Activated CD4-positive, alpha-beta T cell treated with anti-CD3 and anti-CD28 coated beads for 24 hours (primary cell): ENCODE results near the gene MOV10L1.
"Not testable (repeated sequence)": the region's sequence is repeated elsewhere in the genome, so short reads cannot be mapped to it uniquely, and the experiment has no call there.

ENCODE experiments used
- DNase-seq, 2 donors: peaks; one replicate each; pipeline ENCODE4 v3.0.0-alpha.2; 2020; ENCODE audit warnings: low read depth in 2 of 2

MOV10L1 gene

GRCh38 chr22:50078246-50078645 lies 11.6 kb upstream of the MOV10L1 start:
- no peak for DNase-seq

- no peak for DNase-seq
Measured at GRCh38 chr22:50078761-50079160, 11.0 kb upstream of the MOV10L1 start.

DNA sequence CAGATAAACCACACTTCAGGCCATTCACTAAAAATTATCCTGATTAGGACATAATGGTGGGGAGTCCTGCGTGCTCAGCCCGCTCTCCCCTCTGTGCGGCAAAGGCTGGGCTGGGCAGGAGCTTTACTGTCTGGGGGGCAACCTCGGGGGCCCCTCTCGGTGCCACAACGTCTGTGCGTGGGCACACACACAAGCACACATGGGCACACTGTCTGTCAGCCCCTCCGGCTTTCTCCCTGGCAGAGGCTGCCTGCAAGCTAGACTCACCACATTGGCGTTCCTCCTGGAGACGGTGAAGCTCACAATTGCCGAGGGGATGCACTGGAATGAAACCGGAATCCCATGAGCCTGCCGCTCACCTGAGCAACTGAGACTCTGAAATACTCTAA lies 9.7 kb upstream of the MOV10L1 start:
- no peak for DNase-seq

- DNase-seq = no peak
Measured at GRCh38 chr22:50081426-50082196, 8.2 kb upstream of the MOV10L1 start.

- DNase-seq = no peak
Measured at GRCh38 chr22:50082197-50082715, 7.5 kb upstream of the MOV10L1 start.

DNA sequence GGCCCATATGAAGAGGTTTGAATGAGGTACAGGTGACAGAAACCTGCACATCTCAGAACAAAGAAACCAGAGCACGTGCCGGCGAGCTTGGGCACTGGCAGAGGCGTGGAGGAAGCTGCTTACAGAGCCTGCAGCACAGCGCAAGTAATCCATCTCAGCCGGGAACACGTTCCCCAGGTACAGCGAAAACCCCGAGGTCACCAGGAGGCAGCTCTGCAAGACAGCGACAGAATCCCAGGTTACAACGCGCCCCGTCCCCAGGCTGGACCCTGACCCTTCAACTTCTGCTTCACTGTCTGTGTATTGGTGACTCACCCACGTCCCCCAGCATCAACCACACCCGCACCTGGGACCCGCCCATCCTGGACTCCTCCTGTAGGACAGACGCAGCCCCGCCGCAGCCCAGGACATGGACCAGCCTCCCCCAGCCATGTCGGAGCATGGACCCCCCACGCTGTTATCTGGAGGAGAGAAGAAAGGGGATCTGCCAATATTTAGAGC lies 6.8 kb upstream of the MOV10L1 start:
- no peak for DNase-seq

- no peak for DNase-seq
Measured at GRCh38 chr22:50083462-50084079, 6.2 kb upstream of the MOV10L1 start.

DNA sequence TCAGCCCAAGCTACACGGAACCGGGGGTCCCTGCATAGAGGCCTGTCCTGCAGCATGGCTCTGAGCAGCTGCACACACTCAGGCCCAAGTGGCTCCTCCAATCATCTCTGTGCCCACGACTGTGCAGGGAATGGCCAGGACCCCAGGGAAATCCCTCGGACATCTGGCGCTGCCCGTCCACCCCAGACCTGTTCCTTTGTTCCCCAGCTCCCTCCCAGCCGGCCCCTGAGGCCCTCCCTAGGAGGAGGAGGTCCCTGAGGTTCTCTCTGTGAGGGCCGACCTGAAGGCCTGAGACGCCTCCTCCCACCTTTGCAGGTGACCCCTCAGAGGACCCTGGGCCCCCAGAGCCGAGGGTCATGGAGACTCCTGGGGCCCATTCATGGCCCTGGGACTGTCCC lies 5.7 kb upstream of the MOV10L1 start:
- DNase-seq = no peak

GRCh38 chr22:50084614-50085021 lies 5.2 kb upstream of the MOV10L1 start:
- no peak for DNase-seq

DNA sequence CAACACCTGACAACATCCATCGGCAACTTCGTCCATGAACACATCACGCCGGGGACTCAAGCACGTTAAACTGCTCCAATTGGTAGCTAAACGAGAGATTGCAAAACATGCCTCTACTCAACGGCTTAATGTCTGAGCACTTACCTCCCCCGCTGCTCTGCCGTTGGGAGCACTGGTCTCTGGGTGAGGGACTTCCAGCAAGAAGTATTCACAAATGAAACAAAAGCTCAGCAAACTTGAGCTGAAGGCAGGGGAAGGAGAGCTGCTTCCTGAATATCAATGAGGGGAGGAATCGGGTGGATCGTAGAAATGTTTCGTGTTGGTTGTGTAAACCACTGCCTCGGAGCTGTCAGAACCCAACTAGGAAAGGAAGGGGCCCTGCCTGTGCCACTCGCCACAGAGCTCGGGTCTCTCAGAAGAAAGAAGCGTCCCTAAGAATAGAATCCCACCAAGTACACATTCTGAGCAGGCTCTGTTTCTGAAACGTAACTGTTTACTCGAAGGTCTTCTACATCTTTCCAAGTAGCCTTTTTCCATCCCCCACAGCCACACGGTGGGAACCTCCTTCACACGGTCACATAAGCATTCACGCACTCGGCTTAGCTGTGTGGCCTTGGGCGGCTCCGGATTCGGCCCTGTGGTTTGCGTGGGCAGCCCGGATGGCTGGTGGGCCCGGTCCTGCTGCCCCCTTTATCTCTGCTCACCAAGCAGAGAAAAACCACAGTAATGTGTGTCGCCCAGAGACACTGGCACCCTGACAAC lies 4.4 kb upstream of the MOV10L1 start, which contains the start of gene MLC1:
TSS of gene MLC1 (minus strand) at position 216 of the 762 bp plus-strand sequence. CDS start 524 bp downstream, outside the sequence.
- no peak for DNase-seq

GRCh38 chr22:50086526-50086925 lies 3.3 kb upstream of the MOV10L1 start:
- no peak for DNase-seq

- not testable (repeated sequence) for DNase-seq
Measured at GRCh38 chr22:50086975-50087374, 2.8 kb upstream of the MOV10L1 start.

GRCh38 chr22:50087646-50088045 lies 2.2 kb upstream of the MOV10L1 start:
- no peak for DNase-seq

DNA sequence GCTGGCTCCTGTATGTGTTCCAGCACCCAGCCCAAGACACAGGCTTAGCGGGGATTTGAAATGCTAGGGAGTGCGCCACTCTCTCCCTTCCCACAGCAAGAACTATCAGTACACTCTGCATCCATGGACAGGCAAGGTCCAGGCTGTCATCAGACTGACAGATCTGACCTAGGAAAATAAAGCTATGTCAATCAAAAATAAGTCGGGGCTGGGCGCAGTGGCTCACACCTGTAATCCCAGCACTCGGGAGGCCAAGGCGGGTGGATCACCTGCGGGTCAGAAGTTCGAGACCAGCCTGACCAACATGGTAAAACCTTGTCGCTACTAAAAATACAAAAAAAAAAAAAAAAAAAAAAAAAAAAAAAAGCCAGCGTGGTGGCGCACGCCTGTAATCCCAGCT lies 1.7 kb upstream of the MOV10L1 start:
- no peak for DNase-seq

DNA sequence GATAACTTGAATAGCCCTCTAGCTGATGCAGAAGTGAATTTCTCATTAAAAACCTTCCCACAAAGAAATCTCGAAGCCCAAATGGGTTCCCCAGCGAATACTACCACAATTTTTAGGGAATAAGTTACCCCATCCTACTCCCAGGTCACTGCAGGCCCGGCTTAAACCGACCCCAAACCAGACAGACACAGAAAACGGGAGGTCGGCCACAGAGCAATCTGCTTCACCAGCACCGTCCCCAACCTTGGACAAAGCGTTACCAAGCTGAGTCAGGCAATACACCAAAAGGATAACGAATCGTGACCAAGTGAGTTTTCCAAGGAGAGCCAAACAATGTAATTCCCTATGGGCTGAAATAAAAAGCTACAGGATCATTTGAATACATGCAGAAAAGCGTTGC lies 575 bp upstream of the MOV10L1 start:
- DNase-seq = no peak

GRCh38 chr22:50090412-50090714 lies 557 bp downstream of the MOV10L1 start:
- no peak for DNase-seq

GRCh38 chr22:50091092-50091768 lies 1.4 kb downstream of the MOV10L1 start:
- DNase-seq = no peak

DNA sequence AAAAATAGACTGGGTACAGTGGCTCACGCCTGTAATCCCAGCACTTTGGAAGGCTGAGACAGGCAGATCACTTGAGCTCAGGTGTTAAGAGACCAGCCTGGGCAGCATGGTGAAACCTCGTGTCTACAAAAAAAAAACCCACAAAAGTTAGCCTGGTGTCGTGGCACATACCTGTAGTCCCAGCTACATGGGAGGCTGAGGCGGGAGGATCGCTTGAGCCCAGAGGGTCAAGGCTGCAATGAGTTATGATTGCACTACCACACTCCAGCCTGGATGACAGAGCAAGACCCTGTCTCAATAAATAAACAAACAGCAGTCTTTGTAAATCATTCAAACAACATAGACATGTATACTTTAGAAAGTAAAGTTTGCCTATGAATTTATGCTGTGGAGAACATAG lies 2.5 kb downstream of the MOV10L1 start:
- no peak for DNase-seq

DNA sequence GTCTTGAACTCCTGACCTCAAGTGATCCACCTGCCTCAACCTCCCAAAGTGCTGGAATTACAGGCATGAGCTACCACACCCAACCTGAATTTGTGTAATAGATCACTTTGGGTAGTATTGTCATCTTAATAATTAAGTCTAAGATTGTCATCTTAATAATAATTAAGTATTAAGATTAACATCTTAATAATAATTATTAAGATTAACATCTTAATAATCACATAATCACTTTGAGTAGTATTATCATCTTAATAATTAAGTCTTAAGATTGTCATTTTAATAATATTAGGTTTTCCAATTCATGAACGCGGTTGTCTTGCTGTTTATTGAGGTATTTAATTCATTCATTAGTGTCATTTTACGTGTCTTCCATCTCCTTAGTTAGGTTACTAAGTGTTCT lies 8.2 kb downstream of the MOV10L1 start:
- no peak for DNase-seq

DNA sequence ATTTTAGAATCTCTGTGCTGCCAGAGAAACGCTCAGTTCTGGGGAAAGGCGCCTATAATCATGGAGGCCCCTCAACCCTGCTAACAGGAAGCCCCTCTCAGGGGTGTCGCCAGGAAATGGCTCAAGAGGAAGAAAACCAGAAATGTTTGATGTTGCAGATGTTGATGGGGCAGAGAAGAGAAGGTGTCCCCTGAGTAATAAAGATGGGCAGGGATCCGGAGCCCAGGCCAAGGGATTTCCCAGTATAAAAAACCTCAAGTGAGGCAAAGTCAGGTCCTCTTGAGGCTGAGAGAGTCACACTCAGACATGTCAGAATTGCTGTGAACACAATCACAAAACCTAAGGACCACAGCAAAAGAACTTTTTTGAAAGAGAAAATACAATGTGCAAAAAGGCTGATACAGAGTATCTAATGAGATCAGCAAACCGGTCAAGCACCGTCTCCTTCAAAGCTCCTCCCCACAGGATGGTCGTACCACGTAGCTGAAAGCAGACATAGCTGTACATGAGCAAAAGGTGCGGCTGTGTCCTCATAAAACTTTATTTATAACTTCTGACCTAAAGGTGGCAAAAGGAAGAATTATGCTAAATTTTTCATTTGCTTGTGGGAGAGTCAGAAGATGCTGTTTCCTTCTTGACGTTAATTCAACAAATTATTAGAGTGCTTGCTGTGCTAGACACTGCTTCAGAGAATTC lies 12.2 kb downstream of the MOV10L1 start:
- no peak for DNase-seq

DNA sequence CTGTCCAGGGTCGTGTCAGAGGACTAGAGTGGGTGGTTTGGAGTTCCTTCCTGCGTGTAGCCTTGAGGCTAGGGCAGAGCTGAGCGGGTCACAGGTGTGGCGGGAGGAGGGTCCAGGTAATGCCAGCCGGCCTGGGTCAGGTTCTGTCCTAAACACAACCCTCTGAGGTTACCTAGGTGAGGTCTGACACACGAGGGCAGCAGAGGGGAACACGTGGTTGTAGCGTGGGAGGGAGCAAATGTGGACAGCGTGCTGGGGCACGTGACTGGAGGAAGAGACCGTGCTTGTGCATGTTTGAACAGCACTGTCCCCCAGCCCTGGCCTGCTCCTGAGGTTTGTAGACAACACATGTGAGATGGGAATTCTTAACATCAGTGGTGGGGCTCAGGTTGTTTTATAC lies 13.1 kb downstream of the MOV10L1 start:
- no peak for DNase-seq
